ENCODE data around the gene RFX4. TPM values are rescaled to one million over a fixed set of nuclear protein-coding genes. Genes with fewer than 3 reads are reported as not detected.

Gene RFX4
- total and polyA plus RNA-seq, 9 of the 15 experiments (the other 6 are each of a cell fraction or from before 2014, with no cell fraction given) = not detected

- TF ChIP-seq CBX8 (IDR thresholded peaks at IDR 0.05; ENCODE audit: borderline replicate concordance, extremely low read depth, low read depth, low read length, poor library complexity, severe bottlenecking) (no peak), EP300 (IDR thresholded peaks at IDR 0.05; ENCODE audit: low read length) (no peak), RBM34 (IDR thresholded peaks at IDR 0.05; ENCODE audit: borderline replicate concordance, insufficient read depth, low read length) (no peak)
Observed at GRCh38 chr12:106757623-106758348, 175.0 kb downstream of the RFX4 start (continued).

DNA sequence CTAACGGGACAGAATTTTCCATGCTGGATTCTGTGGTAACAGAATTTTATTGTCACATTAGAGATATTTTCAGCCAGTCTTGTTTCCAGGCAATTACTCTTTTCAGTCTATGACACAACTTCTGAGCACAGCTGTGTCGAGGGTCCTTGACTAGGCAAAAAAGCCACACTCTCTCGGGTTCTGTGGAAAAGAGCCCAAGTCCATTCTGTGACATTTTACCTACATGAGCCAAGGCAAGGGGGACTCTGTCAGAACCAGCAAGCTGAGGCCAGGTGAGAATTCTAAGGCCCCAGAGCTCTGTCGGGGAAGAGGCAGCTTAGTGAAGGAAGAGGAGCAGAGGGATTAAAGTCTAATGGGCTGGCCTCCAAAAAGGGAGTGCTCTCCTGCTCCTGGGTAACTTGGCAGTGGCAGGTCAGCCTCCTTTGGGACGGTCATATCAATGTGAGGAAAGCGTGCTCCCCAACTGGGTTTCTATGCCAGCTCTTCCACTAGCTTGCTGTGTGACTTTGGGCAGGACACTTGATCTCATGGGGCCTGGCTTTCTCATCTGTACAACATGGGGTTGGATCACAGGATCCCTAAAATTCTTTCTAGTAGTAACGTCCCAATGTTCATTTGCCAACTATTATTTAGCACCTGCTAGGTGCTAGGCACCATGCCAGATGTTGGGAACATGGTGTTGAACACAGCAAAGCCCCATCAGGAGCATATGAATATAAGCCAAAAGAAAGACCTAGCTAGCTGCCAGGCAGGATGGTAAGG is 175.7 kb downstream of the RFX4 start:
- no TSS peak for BruUV-seq (replicated peaks)
- DNase-seq (ENCODE audit: extremely low read depth in 1 of 4, low spot score in 3 of 4) (no peak), ATAC-seq (no peak), FAIRE-seq (no peak)
- in situ Hi-C loops (cut with MboI) = no loop called here
- ChIA-PET CTCF (ENCODE audit: low intra/inter-chr PET ratio) (no interaction called here), POLR2A (no interaction called here)
- Histone ChIP-seq H3K27me3 (ENCODE audit: control insufficient read depth in 2 of 2, insufficient read depth in 2 of 2, low read length in 2 of 2) (no peaks in the 10 kb centered on the region; a peak in 2 of 5 replicates), H3K79me2 (ENCODE audit: control insufficient read depth, insufficient read depth, low read length) (no peaks in the 10 kb centered on the region), H3K36me3 (ENCODE audit: control insufficient read depth, insufficient read depth, low read length) (no peaks in the 10 kb centered on the region), H3K9ac (ENCODE audit: insufficient read depth in 1 of 2, low read depth in 2 of 2, low read length in 2 of 2) (no peak overlapping the region), H3K4me2 (ENCODE audit: insufficient read depth, low read length) (no peak overlapping the region), H3K9me1 (ENCODE audit: control insufficient read depth, insufficient read depth, low read length) (no peaks in the 10 kb centered on the region), H3K9me3 (replicated peaks; ENCODE audit: control insufficient read depth, insufficient read depth, low read depth, low read length) (no peaks in the 10 kb centered on the region), H3K4me3 (no peak overlapping the region), H3K4me1 (replicated peaks in 1 of 2; ENCODE audit: control insufficient read depth in 2 of 2, insufficient read depth in 2 of 2, low read length in 2 of 2) (peaks cover 0 to 10% of the 10 kb centered on the region in 2 experiments; a peak in 3 of 5 replicates), H4K20me1 (replicated peaks; ENCODE audit: control insufficient read depth, insufficient read depth, low read length) (no peaks in the 10 kb centered on the region), H2AFZ (ENCODE audit: low read depth, low read length) (no peak overlapping the region), H3K27ac (ENCODE audit: extremely low read depth, low read depth, low read length) (no peak overlapping the region)
- 32% methylated on average over 7 of the region's 7 CpGs for WGBS (ENCODE audit: insufficient coverage, low coverage, missing lambda C conversion rate)
- intact Hi-C loops (cut with micrococcal nuclease) = no loop called here
- TF ChIP-seq, protein P1, sequence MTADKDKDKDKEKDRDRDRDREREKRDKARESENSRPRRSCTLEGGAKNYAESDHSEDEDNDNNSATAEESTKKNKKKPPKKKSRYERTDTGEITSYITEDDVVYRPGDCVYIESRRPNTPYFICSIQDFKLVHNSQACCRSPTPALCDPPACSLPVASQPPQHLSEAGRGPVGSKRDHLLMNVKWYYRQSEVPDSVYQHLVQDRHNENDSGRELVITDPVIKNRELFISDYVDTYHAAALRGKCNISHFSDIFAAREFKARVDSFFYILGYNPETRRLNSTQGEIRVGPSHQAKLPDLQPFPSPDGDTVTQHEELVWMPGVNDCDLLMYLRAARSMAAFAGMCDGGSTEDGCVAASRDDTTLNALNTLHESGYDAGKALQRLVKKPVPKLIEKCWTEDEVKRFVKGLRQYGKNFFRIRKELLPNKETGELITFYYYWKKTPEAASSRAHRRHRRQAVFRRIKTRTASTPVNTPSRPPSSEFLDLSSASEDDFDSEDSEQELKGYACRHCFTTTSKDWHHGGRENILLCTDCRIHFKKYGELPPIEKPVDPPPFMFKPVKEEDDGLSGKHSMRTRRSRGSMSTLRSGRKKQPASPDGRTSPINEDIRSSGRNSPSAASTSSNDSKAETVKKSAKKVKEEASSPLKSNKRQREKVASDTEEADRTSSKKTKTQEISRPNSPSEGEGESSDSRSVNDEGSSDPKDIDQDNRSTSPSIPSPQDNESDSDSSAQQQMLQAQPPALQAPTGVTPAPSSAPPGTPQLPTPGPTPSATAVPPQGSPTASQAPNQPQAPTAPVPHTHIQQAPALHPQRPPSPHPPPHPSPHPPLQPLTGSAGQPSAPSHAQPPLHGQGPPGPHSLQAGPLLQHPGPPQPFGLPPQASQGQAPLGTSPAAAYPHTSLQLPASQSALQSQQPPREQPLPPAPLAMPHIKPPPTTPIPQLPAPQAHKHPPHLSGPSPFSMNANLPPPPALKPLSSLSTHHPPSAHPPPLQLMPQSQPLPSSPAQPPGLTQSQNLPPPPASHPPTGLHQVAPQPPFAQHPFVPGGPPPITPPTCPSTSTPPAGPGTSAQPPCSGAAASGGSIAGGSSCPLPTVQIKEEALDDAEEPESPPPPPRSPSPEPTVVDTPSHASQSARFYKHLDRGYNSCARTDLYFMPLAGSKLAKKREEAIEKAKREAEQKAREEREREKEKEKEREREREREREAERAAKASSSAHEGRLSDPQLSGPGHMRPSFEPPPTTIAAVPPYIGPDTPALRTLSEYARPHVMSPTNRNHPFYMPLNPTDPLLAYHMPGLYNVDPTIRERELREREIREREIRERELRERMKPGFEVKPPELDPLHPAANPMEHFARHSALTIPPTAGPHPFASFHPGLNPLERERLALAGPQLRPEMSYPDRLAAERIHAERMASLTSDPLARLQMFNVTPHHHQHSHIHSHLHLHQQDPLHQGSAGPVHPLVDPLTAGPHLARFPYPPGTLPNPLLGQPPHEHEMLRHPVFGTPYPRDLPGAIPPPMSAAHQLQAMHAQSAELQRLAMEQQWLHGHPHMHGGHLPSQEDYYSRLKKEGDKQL (CRISPR knock-in tag; IDR thresholded peaks at IDR 0.05; ENCODE audit: borderline replicate concordance) = no peak
- no peak for TF ChIP-seq RAD21 (CRISPR knock-in tag; conservative IDR thresholded peaks at IDR 0.05 in 1 of 2, IDR thresholded peaks at IDR 0.05 in 1 of 2)
- TF ChIP-seq ZNF24 (IDR thresholded peaks at IDR 0.05) = no peak
- TF ChIP-seq ZNF764 (CRISPR knock-in tag; IDR thresholded peaks at IDR 0.05; ENCODE audit: low read depth) = no peak
- no peak for TF ChIP-seq MAZ (CRISPR knock-in tag; conservative IDR thresholded peaks at IDR 0.05 in 1 of 2, IDR thresholded peaks at IDR 0.05 in 1 of 2)
- no peak for TF ChIP-seq HNRNPL (IDR thresholded peaks at IDR 0.05; ENCODE audit: low read depth, low read length)
- TF ChIP-seq SAFB2 (IDR thresholded peaks at IDR 0.05; ENCODE audit: borderline replicate concordance, low read depth, low read length, severe bottlenecking) = no peak
- no peak for TF ChIP-seq ZBTB17 (CRISPR knock-in tag; IDR thresholded peaks at IDR 0.05)
